ENCODE data around the gene MFSD2B.

The MFSD2B gene

GRCh38 chr2:24048769-24049484 is 39.0 kb downstream of the MFSD2B start:
- no peak for TF ChIP-seq CTCF (conservative IDR thresholded peaks at IDR 0.05)
- peak overlapping the region; percentile 63; the same call in 1 of the 2 replicates for H3K27ac ChIP-seq

- no peak for TF ChIP-seq CTCF (conservative IDR thresholded peaks at IDR 0.05)
- H3K27ac ChIP-seq: peak within 1 kb of the TSS; percentile 63
Observed at GRCh38 chr2:24049485-24050021, 39.7 kb downstream of the MFSD2B start, which contains the start of gene FKBP1B. TSS of gene FKBP1B (plus strand) at chr2:24049741. CDS start at chr2:24049850, 109 bp downstream.

GRCh38 chr2:24050041-24050979 is 40.4 kb downstream of the MFSD2B start:
- peak overlapping the region; percentile 63 for H3K27ac ChIP-seq
- TF ChIP-seq CTCF (conservative IDR thresholded peaks at IDR 0.05): no peak

GRCh38 chr2:24051833-24052232 is 41.9 kb downstream of the MFSD2B start:
- no peak for TF ChIP-seq CTCF (conservative IDR thresholded peaks at IDR 0.05)
- peak overlapping the region; percentile 63 for H3K27ac ChIP-seq

GRCh38 chr2:24052951-24053350 is 43.1 kb downstream of the MFSD2B start:
- TF ChIP-seq CTCF (conservative IDR thresholded peaks at IDR 0.05): no peak
- peak overlapping the region; percentile 63; the same call in 1 of the 2 replicates for H3K27ac ChIP-seq

GRCh38 chr2:24054366-24055010 is 44.6 kb downstream of the MFSD2B start:
- H3K27ac ChIP-seq: no peak overlapping the region

More at GRCh38 chr2:24054366-24055010, 44.6 kb downstream of the MFSD2B start:
- TF ChIP-seq CTCF (conservative IDR thresholded peaks at IDR 0.05): no peak
